ENCODE measurements around the gene FMR1. TPM values are rescaled to one million over a fixed set of nuclear protein-coding genes. Genes with fewer than 3 reads are reported as not detected.

FMR1 gene
- total RNA-seq, 1 experiment from 2014 or later = 24.4 TPM

DNA sequence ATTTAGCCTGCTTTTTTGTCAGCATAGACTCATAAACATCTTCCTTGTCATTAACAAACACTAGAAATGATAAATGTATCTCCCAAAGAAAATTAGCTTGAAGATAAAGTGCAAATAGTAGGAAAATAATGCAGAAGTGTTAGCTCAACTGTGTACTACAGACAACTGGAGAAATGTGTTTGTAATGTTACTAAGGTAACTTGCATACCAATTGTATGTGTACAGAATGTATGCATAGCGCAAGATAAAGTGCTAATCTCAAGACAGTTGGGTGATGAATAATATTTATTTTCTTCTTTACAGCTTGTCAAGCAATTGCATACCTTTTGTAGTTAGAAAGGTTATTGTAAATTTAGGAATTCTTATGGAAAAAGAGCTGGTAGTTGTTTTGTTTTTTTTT lies 22.1 kb downstream of the FMR1 start:
- H3K4me3 ChIP-seq (ENCODE audit: low read length) = no peak overlapping the region

DNA sequence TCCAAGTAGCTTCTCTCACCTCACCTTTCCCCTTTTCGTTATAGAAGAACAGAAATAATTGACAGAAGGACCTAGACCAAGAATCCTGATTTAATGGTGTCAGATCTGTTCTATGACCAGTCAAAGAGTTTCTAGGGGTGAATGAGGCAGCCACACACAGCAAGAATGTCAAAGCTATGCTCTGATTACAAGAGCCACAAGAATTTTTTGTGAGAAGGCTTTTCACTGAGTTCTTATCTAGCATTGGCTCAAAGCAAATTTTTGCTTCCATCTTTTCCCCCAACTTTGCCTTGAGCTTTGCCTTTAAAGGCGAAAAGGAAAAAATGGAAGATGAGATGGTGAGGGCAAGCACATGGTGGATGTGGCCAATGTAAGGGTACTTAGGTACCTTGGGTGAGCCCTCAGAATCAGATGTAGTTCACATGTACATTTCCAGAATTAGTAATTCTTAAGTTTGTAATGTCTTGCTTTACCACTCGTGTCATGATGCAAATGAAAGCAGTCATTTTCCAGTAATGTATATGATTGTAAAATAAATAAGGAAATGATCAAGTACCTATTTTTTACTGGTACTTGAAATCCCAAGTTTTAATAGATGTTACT lies 23.5 kb downstream of the FMR1 start:
- Histone ChIP-seq H3K36me3 (ENCODE audit: low read depth, low read length) (peaks cover 17% of the 10 kb centered on the region), H3K4me2 (ENCODE audit: low read length) (no peak overlapping the region), H3K27ac (ENCODE audit: low read length) (no peak overlapping the region), H3K9me3 (ENCODE audit: low read length) (no peaks in the 10 kb centered on the region), H3K27me3 (ENCODE audit: low read length) (no peaks in the 10 kb centered on the region), H3K9ac (ENCODE audit: low read length) (no peak overlapping the region), H3K4me3 (ENCODE audit: low read length) (no peak overlapping the region), H3K9me2 (replicated peaks; ENCODE audit: low read length) (no peaks in the 10 kb centered on the region), H2AFZ (ENCODE audit: low read length) (no peak overlapping the region), H4K20me1 (ENCODE audit: low read length) (no peaks in the 10 kb centered on the region), H3K4me1 (ENCODE audit: insufficient read depth, low read length) (no peaks in the 10 kb centered on the region), H3K79me2 (ENCODE audit: low read length) (no peaks in the 10 kb centered on the region), H3F3A (ENCODE audit: low read length, unreplicated experiment) (no peaks in the 10 kb centered on the region)
- POLR2A ChIA-PET (ENCODE audit: unreplicated experiment) = no interaction called here
- BruUV-seq (replicated peaks) = no TSS peak
- CTCF ChIA-PET = no interaction called here
- intact Hi-C loops (cut with micrococcal nuclease) = no loop called here
- TF ChIP-seq, protein P1, sequence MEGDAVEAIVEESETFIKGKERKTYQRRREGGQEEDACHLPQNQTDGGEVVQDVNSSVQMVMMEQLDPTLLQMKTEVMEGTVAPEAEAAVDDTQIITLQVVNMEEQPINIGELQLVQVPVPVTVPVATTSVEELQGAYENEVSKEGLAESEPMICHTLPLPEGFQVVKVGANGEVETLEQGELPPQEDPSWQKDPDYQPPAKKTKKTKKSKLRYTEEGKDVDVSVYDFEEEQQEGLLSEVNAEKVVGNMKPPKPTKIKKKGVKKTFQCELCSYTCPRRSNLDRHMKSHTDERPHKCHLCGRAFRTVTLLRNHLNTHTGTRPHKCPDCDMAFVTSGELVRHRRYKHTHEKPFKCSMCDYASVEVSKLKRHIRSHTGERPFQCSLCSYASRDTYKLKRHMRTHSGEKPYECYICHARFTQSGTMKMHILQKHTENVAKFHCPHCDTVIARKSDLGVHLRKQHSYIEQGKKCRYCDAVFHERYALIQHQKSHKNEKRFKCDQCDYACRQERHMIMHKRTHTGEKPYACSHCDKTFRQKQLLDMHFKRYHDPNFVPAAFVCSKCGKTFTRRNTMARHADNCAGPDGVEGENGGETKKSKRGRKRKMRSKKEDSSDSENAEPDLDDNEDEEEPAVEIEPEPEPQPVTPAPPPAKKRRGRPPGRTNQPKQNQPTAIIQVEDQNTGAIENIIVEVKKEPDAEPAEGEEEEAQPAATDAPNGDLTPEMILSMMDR (conservative IDR thresholded peaks at IDR 0.05; ENCODE audit: low read depth, low read length) = no peak
- TF ChIP-seq EZH2 (IDR thresholded peaks at IDR 0.05; ENCODE audit: low read length, unreplicated experiment) (no peak), EZH2phosphoT487 (IDR thresholded peaks at IDR 0.05; ENCODE audit: borderline replicate concordance, low read length) (no peak)
- ATAC-seq (no peak), DNase-seq (no peak)

More for the DNA sequence above, 22.1 kb downstream of the FMR1 start:
- ChIA-PET POLR2A (ENCODE audit: unreplicated experiment) (no interaction called here), CTCF (no interaction called here)
- no peaks in the 10 kb centered on the region for H3K9me2 ChIP-seq (replicated peaks; ENCODE audit: low read length)
- TF ChIP-seq EZH2 (IDR thresholded peaks at IDR 0.05; ENCODE audit: low read length, unreplicated experiment) (no peak), EZH2phosphoT487 (IDR thresholded peaks at IDR 0.05; ENCODE audit: borderline replicate concordance, low read length) (no peak)
- TF ChIP-seq, protein P1 (conservative IDR thresholded peaks at IDR 0.05; ENCODE audit: low read depth, low read length) = no peak
- H3K4me1 ChIP-seq (ENCODE audit: insufficient read depth, low read length) = no peaks in the 10 kb centered on the region
- no peak overlapping the region for H3K4me2 ChIP-seq (ENCODE audit: low read length)
- no peak for ATAC-seq
- BruUV-seq (replicated peaks) = no TSS peak
- H3K27ac ChIP-seq (ENCODE audit: low read length) = no peak overlapping the region
- DNase-seq = no peak
- peaks cover 17% of the 10 kb centered on the region for H3K36me3 ChIP-seq (ENCODE audit: low read depth, low read length)
- intact Hi-C loops (cut with micrococcal nuclease) = no loop called here
- H3F3A ChIP-seq (ENCODE audit: low read length, unreplicated experiment) = no peaks in the 10 kb centered on the region
- no peaks in the 10 kb centered on the region for H3K9me3 ChIP-seq (ENCODE audit: low read length)
- H2AFZ ChIP-seq (ENCODE audit: low read length) = no peak overlapping the region
- H3K27me3 ChIP-seq (ENCODE audit: low read length) = no peaks in the 10 kb centered on the region
- H3K9ac ChIP-seq (ENCODE audit: low read length) = no peak overlapping the region
- H4K20me1 ChIP-seq (ENCODE audit: low read length) = no peaks in the 10 kb centered on the region
- H3K79me2 ChIP-seq (ENCODE audit: low read length) = no peaks in the 10 kb centered on the region

DNA sequence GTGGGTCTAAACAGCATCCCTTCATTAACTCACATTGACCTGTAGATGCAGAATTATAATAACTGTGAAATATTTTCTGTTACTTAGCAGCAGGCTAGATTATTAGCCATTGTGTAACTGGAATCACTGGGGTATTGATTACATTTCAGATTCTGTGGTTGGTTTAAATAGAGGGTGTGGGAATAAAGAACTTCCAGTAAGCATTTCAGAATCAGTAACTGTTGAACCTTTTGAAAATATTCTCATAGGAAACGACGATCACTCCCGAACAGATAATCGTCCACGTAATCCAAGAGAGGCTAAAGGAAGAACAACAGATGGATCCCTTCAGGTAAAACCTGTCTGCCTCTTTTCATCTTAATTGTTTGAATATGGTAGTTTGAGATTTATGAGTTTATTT lies 33.6 kb downstream of the FMR1 start:
- no peaks in the 10 kb centered on the region for H4K20me1 ChIP-seq (ENCODE audit: low read length)
- TF ChIP-seq EZH2phosphoT487 (IDR thresholded peaks at IDR 0.05; ENCODE audit: borderline replicate concordance, low read length) (no peak), EZH2 (IDR thresholded peaks at IDR 0.05; ENCODE audit: low read length, unreplicated experiment) (no peak)
- TF ChIP-seq, protein P1 (conservative IDR thresholded peaks at IDR 0.05; ENCODE audit: low read depth, low read length) = no peak
- ATAC-seq (no peak), DNase-seq (no peak)
- no peaks in the 10 kb centered on the region for H3K4me1 ChIP-seq (ENCODE audit: insufficient read depth, low read length)
- H3K36me3 ChIP-seq (ENCODE audit: low read depth, low read length) = peaks cover 6% of the 10 kb centered on the region
- no peak overlapping the region for H3K4me2 ChIP-seq (ENCODE audit: low read length)
- H3K9me3 ChIP-seq (ENCODE audit: low read length) = no peaks in the 10 kb centered on the region
- intact Hi-C loops (cut with micrococcal nuclease) = no loop called here
- no peaks in the 10 kb centered on the region for H3K79me2 ChIP-seq (ENCODE audit: low read length)
- no TSS peak for BruUV-seq (replicated peaks)
- ChIA-PET POLR2A (ENCODE audit: unreplicated experiment) (no interaction called here), CTCF (no interaction called here)
- H3K9me2 ChIP-seq (replicated peaks; ENCODE audit: low read length) = no peaks in the 10 kb centered on the region
- no peak overlapping the region for H3K27ac ChIP-seq (ENCODE audit: low read length)
- H3F3A ChIP-seq (ENCODE audit: low read length, unreplicated experiment) = no peaks in the 10 kb centered on the region
- no peak overlapping the region for H3K4me3 ChIP-seq (ENCODE audit: low read length)
- no peaks in the 10 kb centered on the region for H3K27me3 ChIP-seq (ENCODE audit: low read length)
- no peak overlapping the region for H2AFZ ChIP-seq (ENCODE audit: low read length)
- no peak overlapping the region for H3K9ac ChIP-seq (ENCODE audit: low read length)
